ENCODE measurements around the gene NAT9. TPM values are rescaled to one million over a fixed set of nuclear protein-coding genes. Genes with fewer than 3 reads are reported as not detected.
A peak's percentile ranks its signal among the peaks of the same experiment; 100 is the strongest.

The NAT9 gene
- total RNA-seq, 1 donor: 32.0 TPM

DNA sequence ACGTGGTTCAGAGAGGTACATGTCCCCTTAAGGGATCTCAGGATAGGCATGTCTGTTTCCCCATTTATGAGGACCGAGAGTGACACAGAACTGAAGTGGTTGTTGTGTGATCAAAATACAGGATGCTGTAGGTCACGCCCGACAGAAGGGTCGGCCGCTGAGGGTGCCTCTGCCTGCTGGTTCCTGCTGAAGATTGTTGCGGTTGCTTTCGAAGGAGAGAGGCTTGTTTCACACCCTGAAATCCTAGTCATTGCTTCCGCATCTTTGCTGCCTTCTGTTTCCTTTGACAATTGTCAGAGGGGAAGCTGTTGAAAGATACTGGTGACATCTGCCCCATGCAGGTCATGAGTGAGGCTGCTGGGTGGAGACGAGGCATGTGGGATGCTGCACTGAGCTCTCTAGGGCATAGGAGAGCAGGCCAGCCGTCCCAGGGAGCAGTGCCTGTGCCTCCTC is 3.8 kb upstream of the NAT9 start:
- no peak overlapping the region for H3K4me3 ChIP-seq (ENCODE audit: low read depth, low read length)
- TF ChIP-seq CTCF (IDR thresholded peaks at IDR 0.05; ENCODE audit: insufficient read depth, low read depth, low read length): no peak
- no peak for DNase-seq (ENCODE audit: low read depth)

DNA sequence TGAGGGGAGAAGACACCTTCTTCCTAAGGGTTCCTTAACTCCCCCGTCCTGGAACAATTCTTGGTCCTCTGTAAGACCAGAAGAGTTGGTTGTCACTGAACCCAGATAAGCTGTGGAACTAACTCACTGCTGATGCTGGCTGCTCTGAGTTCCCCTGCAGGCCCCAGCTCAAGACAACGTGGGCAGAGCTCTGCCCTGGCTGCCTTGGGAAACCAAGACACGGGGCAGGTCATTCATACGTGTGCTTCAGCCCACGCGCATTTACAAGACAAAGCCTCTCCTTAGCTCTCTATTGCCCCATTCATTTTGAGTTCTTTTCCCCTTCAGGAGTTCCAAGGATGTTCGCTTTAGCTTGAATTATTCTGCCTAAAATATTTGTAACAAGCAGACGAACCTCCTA is 3.4 kb upstream of the NAT9 start:
- no peak for TF ChIP-seq CTCF (IDR thresholded peaks at IDR 0.05; ENCODE audit: insufficient read depth, low read depth, low read length)
- H3K4me3 ChIP-seq (ENCODE audit: low read depth, low read length): no peak overlapping the region
- DNase-seq (ENCODE audit: low read depth): no peak

DNA sequence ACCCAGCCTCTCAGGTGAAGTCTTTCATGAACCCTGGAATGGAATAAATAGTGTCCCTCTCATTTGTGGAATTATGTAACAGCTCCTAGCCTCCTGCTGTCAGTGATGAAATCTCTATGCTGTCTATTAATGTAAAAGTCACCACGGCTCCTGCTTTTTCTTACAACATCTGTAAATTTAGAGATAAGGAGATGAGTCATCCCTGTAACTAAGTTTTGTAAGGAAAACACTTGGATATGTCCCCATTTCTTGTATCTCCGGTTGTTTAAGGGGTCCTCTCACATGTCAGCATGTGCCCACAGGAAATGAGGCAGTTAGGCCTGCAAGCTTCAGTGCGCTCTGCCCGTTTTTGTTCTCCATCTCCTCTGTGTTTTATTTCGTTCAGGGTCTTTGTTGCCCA is 2.8 kb upstream of the NAT9 start:
- TF ChIP-seq CTCF (IDR thresholded peaks at IDR 0.05; ENCODE audit: insufficient read depth, low read depth, low read length): no peak
- DNase-seq (ENCODE audit: low read depth): peak; percentile 91
- no peak overlapping the region for H3K4me3 ChIP-seq (ENCODE audit: low read depth, low read length)

DNA sequence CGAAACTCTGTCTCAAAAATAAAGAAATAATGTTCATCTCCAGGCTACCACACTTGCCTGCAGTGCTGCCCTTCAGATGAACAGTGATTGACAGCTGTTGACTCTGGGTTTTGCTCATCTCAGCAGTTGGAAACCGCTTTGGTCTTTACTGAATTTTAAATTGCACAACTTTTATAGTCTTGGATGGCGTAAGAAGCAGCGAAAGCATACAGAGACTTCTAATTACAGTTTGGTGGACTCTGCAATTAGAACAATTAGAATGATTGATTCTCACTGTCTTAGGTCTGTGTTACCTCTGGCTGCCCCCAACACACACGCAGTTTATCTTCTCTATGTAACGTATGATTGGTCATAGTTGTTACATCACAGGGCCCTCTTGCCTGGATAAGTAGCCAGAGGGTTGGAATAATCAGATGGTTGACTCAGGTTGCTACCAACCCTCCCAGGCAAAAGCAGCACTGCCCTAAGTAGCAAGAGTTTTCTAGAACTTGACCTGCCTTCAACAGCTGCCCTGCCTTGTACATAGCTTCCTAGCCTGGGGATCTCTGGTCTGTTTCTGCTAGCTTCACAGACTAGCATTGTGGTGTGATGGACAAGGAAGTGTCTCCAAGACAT is 1.9 kb upstream of the NAT9 start:
- TF ChIP-seq CTCF (IDR thresholded peaks at IDR 0.05; ENCODE audit: insufficient read depth, low read depth, low read length): no peak
- H3K4me3 ChIP-seq (ENCODE audit: low read depth, low read length): no peak overlapping the region
- DNase-seq (ENCODE audit: low read depth): no peak

DNA sequence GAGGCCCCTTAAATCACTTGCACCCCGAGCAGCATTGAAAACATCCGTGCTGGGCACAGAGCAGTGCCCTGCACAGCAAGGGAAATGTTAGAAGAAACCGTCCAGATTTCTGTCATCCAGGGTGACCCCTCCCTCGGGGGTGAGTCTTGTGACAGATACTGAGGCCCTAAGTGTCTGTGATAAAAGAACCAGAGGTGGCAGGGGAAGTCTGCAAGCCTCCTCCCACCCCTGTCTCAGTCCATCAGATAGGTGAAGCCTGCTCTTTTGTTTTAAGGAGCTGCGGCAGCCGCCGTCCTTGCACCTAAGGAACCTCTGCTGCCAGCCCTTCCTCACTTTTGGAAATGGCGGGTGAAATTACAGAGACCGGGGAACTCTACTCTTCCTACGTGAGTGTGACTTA is 845 bp upstream of the NAT9 start:
- DNase-seq (ENCODE audit: low read depth): no peak
- H3K4me3 ChIP-seq (ENCODE audit: low read depth, low read length): peak overlapping the region; percentile 71
- TF ChIP-seq CTCF (IDR thresholded peaks at IDR 0.05; ENCODE audit: insufficient read depth, low read depth, low read length): no peak

- H3K4me3 ChIP-seq (ENCODE audit: low read depth, low read length): peak overlapping the region; percentile 71
- no peak for DNase-seq (ENCODE audit: low read depth)
- TF ChIP-seq CTCF (IDR thresholded peaks at IDR 0.05; ENCODE audit: insufficient read depth, low read depth, low read length): no peak
These were observed 619 bp downstream of the NAT9 start for GRCh38 chr17:74775409-74776043.
